GM19452 (cell line): Measurements from ENCODE around the gene VSTM1.
"Not testable (repeated sequence)": the region's sequence is repeated elsewhere in the genome, so short reads cannot be mapped to it uniquely, and the experiment has no call there.

Source experiments
- ATAC-seq: cut with Tn5 transposase; IDR thresholded peaks from one replicate; pipeline ENCODE4 v1.9.1; 2021; ENCODE audit not compliant: unreplicated experiment

VSTM1 gene

GRCh38 chr19:54063350-54064116 is at the start of gene VSTM1:
Gene VSTM1, minus strand, starts transcription at chr19:54063897. Its CDS starts 120 bp downstream, at chr19:54063777.
- ATAC-seq = no peak

- ATAC-seq = no peak
These were observed 46.0 kb upstream of the VSTM1 start for GRCh38 chr19:54109651-54110050.

GRCh38 chr19:54108496-54108895 is 44.8 kb upstream of the VSTM1 start:
- ATAC-seq = no peak

GRCh38 chr19:54107876-54108490 is 44.3 kb upstream of the VSTM1 start:
- no peak for ATAC-seq

- ATAC-seq = no peak
These were observed 43.0 kb upstream of the VSTM1 start for GRCh38 chr19:54106716-54107115.

- no peak for ATAC-seq
These were observed 42.1 kb upstream of the VSTM1 start for GRCh38 chr19:54105796-54106195.

GRCh38 chr19:54104998-54105715 is 41.5 kb upstream of the VSTM1 start:
- no peak for ATAC-seq

- peak; percentile 97 for ATAC-seq
These were observed 38.9 kb upstream of the VSTM1 start, which contains the start of gene NDUFA3 for GRCh38 chr19:54102421-54103169. Gene NDUFA3, plus strand, starts transcription at chr19:54102855. Its CDS starts 24 bp downstream, at chr19:54102879.

GRCh38 chr19:54100561-54100960 is 36.9 kb upstream of the VSTM1 start, which contains the start of gene OSCAR:
Gene OSCAR, minus strand, starts transcription at chr19:54100803. Its CDS starts 11 bp downstream, at chr19:54100792.
- ATAC-seq = no peak

GRCh38 chr19:54099903-54100255 is 36.2 kb upstream of the VSTM1 start:
- not testable (repeated sequence) for ATAC-seq

GRCh38 chr19:54099190-54099902 is 35.6 kb upstream of the VSTM1 start:
- ATAC-seq = no peak

- ATAC-seq = no peak
These were observed 33.0 kb upstream of the VSTM1 start for GRCh38 chr19:54096617-54097106.

GRCh38 chr19:54095859-54096616 is 32.3 kb upstream of the VSTM1 start:
- not testable (repeated sequence) for ATAC-seq

- ATAC-seq = no peak
These were observed 31.6 kb upstream of the VSTM1 start for GRCh38 chr19:54095136-54095858.

GRCh38 chr19:54094426-54095000 is 30.8 kb upstream of the VSTM1 start:
- no peak for ATAC-seq

GRCh38 chr19:54084410-54084809 is 20.7 kb upstream of the VSTM1 start:
- ATAC-seq = no peak

GRCh38 chr19:54081032-54081431 is 17.3 kb upstream of the VSTM1 start, which contains the start of gene TARM1:
Gene TARM1, minus strand, starts transcription at chr19:54081365. Its CDS starts 25 bp downstream, at chr19:54081340.
- no peak for ATAC-seq

GRCh38 chr19:54077334-54077733 is 13.6 kb upstream of the VSTM1 start:
- no peak for ATAC-seq
